Muscle layer of colon (tissue), 2 donors: ENCODE data around the gene MESP2.

Experiments
- H3K27ac ChIP-seq: one replicate; pipeline ENCODE4 v1.7.0; 2013; ENCODE audit warnings: low read depth, mild to moderate bottlenecking, low read length, moderate library complexity
- H3K27me3 ChIP-seq, 2 donors: one replicate each; pipeline ENCODE4 v1.7.0; 2013; ENCODE audit warnings: low read length in 2 of 2, mild to moderate bottlenecking in 2 of 2; ENCODE audit not compliant: insufficient read depth in 2 of 2, control insufficient read depth in 1 of 2
- H3K36me3 ChIP-seq: one replicate; pipeline ENCODE4 v1.7.0; 2013; ENCODE audit warnings: mild to moderate bottlenecking, low read length; ENCODE audit not compliant: insufficient read depth
- H3K4me1 ChIP-seq: one replicate; pipeline ENCODE4 v1.7.0; 2013; ENCODE audit warnings: mild to moderate bottlenecking, low read length; ENCODE audit not compliant: insufficient read depth
- H3K4me3 ChIP-seq, 2 donors: one replicate each; pipeline ENCODE4 v1.7.0; 2013; ENCODE audit warnings: low read length in 2 of 2, low read depth in 1 of 2, mild to moderate bottlenecking in 1 of 2, moderate library complexity in 1 of 2
- H3K9ac ChIP-seq: one replicate; pipeline ENCODE4 v1.7.0; 2013; ENCODE audit warnings: low read length
- H3K9me3 ChIP-seq: one replicate; pipeline ENCODE4 v1.7.0; 2013; ENCODE audit warnings: mild to moderate bottlenecking, low read length
- donor health status: abdominal sarcoma.
- donor health status: Adenocarcinoma of cecum.

Gene MESP2

GRCh38 chr15:89795996-89796395, 19.9 kb downstream of the MESP2 start:
- Histone ChIP-seq H3K27me3 (no peaks in the 10 kb centered on the region), H3K9ac (no peak overlapping the region), H3K9me3 (no peaks in the 10 kb centered on the region), H3K27ac (no peak overlapping the region), H3K4me1 (no peaks in the 10 kb centered on the region), H3K4me3 (no peak overlapping the region), H3K36me3 (no peaks in the 10 kb centered on the region)

DNA sequence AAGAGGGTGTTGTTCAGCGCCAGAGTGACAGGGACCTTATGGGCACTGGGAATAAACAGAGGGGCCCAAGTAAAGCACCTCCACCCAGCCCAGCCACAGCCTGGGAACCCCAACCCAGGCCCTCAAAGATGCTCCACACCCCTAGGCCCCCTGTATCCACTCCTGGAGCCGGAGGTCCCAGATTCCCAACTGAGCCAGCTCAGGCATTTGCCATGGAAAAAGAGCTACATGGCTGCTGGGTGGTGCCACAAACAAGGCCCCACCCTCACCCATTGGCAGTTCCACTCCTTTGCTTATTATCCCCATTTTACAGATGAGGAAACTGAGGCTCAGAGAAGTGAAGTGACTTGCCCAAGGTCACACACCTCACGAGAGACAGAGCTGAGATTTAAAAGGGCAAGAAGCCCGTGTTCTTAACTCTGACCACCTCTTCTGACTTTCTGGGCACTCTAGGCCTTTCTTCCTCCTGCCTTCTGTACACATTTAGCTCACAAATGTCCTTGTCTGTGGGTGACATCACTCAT, 21.6 kb downstream of the MESP2 start:
- no peak overlapping the region for H3K9ac ChIP-seq

GRCh38 chr15:89799011-89799911, 23.1 kb downstream of the MESP2 start:
- Histone ChIP-seq H3K27me3 (no peaks in the 10 kb centered on the region), H3K9ac (no peak overlapping the region), H3K27ac (no peak overlapping the region), H3K9me3 (no peaks in the 10 kb centered on the region), H3K4me3 (no peak overlapping the region), H3K36me3 (no peaks in the 10 kb centered on the region), H3K4me1 (no peaks in the 10 kb centered on the region)

More for the DNA sequence above, 21.6 kb downstream of the MESP2 start:
- Histone ChIP-seq H3K9me3 (no peaks in the 10 kb centered on the region), H3K4me1 (no peaks in the 10 kb centered on the region), H3K27me3 (no peaks in the 10 kb centered on the region), H3K27ac (no peak overlapping the region), H3K36me3 (no peaks in the 10 kb centered on the region), H3K4me3 (no peak overlapping the region)

- no peaks in the 10 kb centered on the region for H3K36me3 ChIP-seq
- H3K4me3 ChIP-seq, result no peak overlapping the region
- no peaks in the 10 kb centered on the region for H3K27me3 ChIP-seq
- H3K9me3 ChIP-seq, result no peaks in the 10 kb centered on the region
- H3K27ac ChIP-seq, result no peak overlapping the region
- no peaks in the 10 kb centered on the region for H3K4me1 ChIP-seq
- H3K9ac ChIP-seq, result no peak overlapping the region
These were observed 23.9 kb downstream of the MESP2 start for GRCh38 chr15:89799918-89800498.

DNA sequence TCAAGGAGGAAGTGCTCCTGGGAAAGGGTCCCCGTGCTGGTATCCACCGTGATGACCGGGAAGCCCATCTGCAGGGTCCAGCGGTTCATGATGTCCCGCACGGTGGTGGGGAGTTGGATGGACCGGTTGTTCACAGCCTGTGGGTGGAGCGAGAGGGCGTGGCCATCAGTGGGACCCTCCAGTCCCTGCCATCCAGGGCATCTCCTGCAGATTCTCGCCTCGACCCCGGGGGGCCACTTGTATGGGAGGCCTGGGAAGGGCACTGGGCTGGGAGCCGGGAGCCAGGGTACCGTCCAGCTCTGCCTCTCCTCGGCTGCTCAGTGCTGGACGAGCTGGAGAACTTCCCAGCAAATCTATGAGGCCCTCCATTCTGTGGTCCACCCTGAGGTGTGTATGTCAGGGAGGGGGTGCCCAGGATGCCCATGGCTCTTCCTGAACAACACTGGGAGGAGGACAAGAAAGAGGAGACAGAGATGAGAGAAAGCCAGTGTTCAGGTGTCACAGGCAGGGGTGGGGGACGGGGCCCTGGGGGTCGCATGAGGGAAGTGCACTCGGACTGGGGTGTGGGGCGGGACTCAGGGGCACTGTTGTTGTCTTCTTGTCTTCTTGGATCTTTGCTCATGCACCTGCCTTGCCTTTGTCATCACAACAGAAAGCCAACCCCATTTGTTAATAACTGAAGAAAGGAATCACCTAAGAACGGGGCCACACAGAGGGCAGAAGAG, 25.5 kb downstream of the MESP2 start:
- Histone ChIP-seq H3K4me1 (no peaks in the 10 kb centered on the region), H3K4me3 (no peak overlapping the region), H3K27me3 (no peaks in the 10 kb centered on the region), H3K9me3 (no peaks in the 10 kb centered on the region), H3K36me3 (no peaks in the 10 kb centered on the region), H3K27ac (no peak overlapping the region), H3K9ac (no peak overlapping the region)

DNA sequence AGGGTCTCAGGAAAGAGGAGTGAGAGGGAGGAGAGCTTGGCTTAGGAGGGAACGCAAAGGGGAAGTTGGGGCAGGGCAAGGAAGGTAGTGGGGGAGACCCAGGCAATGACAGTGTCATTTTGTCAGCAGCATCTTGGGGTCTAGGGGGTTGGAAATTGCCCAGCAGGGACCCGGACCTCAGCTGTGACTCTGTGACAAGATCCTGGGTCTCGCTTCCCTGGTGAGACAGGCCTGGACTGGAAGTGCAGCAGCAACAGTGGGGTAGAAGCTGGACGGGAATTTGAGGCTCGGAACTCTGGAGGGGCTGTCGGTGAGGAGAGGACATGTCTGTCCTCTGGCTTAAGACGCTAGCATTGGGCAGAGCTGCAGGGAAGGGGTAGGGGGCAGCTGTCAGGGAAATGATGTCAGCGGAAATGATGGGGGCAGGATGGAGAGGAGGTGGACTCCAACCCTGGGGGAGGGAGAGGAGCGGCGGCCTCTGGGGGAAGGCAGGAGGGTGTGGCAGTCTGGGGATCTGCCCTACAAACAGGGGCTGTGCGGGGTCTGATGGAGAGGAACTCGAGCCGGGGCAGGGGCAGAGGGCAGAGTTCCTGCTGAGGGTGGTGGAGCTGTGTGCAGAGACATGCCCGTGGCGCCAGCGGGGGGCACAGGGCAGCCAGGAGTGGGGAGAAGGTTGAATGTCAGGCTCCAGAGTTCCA, 26.2 kb downstream of the MESP2 start:
- Histone ChIP-seq H3K27me3 (no peaks in the 10 kb centered on the region), H3K9me3 (no peaks in the 10 kb centered on the region), H3K4me3 (no peak overlapping the region), H3K36me3 (no peaks in the 10 kb centered on the region), H3K4me1 (no peaks in the 10 kb centered on the region), H3K27ac (no peak overlapping the region), H3K9ac (no peak overlapping the region)

- no peaks in the 10 kb centered on the region for H3K9me3 ChIP-seq
- H3K4me3 ChIP-seq, result no peak overlapping the region
- H3K4me1 ChIP-seq, result no peaks in the 10 kb centered on the region
- no peak overlapping the region for H3K9ac ChIP-seq
- no peak overlapping the region for H3K27ac ChIP-seq
- no peaks in the 10 kb centered on the region for H3K36me3 ChIP-seq
- H3K27me3 ChIP-seq, result no peaks in the 10 kb centered on the region
These were observed 27.1 kb downstream of the MESP2 start for GRCh38 chr15:89802986-89803824.

GRCh38 chr15:89803941-89804800, 28.0 kb downstream of the MESP2 start:
- no peaks in the 10 kb centered on the region for H3K27me3 ChIP-seq
- no peak overlapping the region for H3K4me3 ChIP-seq
- H3K27ac ChIP-seq, result no peak overlapping the region
- no peaks in the 10 kb centered on the region for H3K9me3 ChIP-seq
- no peak overlapping the region for H3K9ac ChIP-seq
- no peaks in the 10 kb centered on the region for H3K4me1 ChIP-seq
- H3K36me3 ChIP-seq, result no peaks in the 10 kb centered on the region

DNA sequence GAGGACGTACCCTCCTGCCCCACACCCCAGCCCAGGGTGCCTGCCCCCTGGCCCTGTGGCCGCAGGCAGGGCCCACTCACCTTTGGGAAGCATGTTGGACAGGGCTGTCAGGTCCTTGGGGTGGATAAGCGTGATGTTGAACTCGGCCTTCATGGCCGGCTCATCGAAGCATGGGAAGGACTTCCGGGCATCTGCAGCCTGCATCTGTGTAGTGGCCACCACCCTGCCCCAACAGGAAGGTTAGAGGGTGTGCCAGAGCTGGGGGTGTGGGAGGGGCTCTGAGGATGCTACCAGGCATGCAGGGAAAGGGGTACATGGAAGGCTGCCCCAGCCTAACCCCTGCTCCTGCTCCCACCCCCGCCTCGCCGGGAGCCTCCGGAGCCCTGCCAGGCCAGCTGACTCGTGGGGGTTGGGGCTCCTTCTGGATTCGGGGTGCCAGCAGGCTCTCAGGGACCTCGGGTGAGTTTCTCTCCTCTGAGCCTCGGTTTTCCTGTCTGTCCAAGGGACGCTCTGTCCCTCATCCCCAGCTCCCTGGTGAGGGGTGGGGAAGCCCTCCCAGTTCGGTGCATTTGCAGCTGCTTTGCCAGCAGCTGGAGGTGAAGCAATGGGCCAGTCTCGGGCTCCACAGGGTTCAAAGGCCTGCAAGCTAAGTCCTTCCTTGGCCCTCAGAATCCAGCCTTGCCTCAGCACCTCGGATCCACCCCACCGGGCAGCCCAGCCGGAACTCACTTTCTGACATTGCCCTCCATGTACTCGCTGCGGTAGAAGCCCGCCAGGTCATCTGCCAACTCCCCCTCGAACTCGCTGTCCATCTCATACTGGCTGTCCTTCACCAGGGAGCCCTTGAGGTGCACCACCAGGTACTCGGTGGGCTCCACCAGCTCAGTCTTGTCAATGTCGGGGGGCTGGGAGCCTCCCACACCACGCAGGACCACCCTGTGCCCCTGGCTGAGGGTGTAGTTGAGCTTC, 29.4 kb downstream of the MESP2 start:
- H3K27me3 ChIP-seq, result no peaks in the 10 kb centered on the region
- H3K4me1 ChIP-seq, result no peaks in the 10 kb centered on the region
- no peak overlapping the region for H3K4me3 ChIP-seq
- H3K9ac ChIP-seq, result no peak overlapping the region
- no peaks in the 10 kb centered on the region for H3K9me3 ChIP-seq
- H3K36me3 ChIP-seq, result no peaks in the 10 kb centered on the region
- H3K27ac ChIP-seq, result no peak overlapping the region
